A549 (cell line): Measurements from ENCODE around the gene PHF21A.

ENCODE experiments used
- CHD4 ChIP-seq: fragments of 200-600 bp; sonication (generic); IDR thresholded peaks from 2 replicates; pipeline ENCODE4 v1.6.1; 2016; ENCODE audit warnings: antibody characterized with exemption, mild to moderate bottlenecking, borderline replicate concordance
- CTCF ChIP-seq: fragments of >200 bp; sonication (Bioruptor Twin); formaldehyde crosslinking; IDR thresholded peaks from 3 replicates; pipeline ENCODE4 v1.5.1; 2016
- EP300 ChIP-seq, 2 experiments: fragments of >200 bp; sonication (Bioruptor Twin); formaldehyde crosslinking; IDR thresholded peaks; 2 replicates in 1 of 2; 3 replicates in 1 of 2; pipeline ENCODE4 v1.6.1; 2016 to 2017
- MAFK ChIP-seq: fragments of 450-650 bp; IDR thresholded peaks from 2 replicates; pipeline ENCODE4 v1.6.1; 2014; ENCODE audit not compliant: partially characterized antibody
- POLR2AphosphoS2 ChIP-seq: conservative IDR thresholded peaks from 2 replicates; pipeline ENCODE4 v1.6.1; 2012; ENCODE audit warnings: low read length, improper control_type of control experiment, inconsistent platforms
- RAD21 ChIP-seq, 2 experiments: fragments of >200 bp in 1 of 2; sonication (Bioruptor Twin) in 1 of 2; formaldehyde crosslinking in 1 of 2; IDR thresholded peaks in 1 of 2; conservative IDR thresholded peaks in 1 of 2; 2 replicates in 1 of 2; 3 replicates in 1 of 2; pipeline ENCODE4 v1.6.1; 2012 to 2018; ENCODE audit warnings: inconsistent platforms in 1 of 2
- RCOR1 ChIP-seq: fragments of 150-350 bp; IDR thresholded peaks from 2 replicates; pipeline ENCODE4 v1.6.1; 2014; ENCODE audit warnings: antibody characterized with exemption, low read length, low read depth
- REST ChIP-seq: fragments of 200-600 bp; sonication (generic); IDR thresholded peaks from 2 replicates; pipeline ENCODE4 v1.6.1; 2016; ENCODE audit warnings: antibody characterized with exemption, mild to moderate bottlenecking, moderate library complexity
- USF2 ChIP-seq: fragments of 450-650 bp; IDR thresholded peaks from 2 replicates; pipeline ENCODE4 v1.6.1; 2014; ENCODE audit warnings: antibody characterized with exemption
- ZC3H11A ChIP-seq: fragments of 450-650 bp; IDR thresholded peaks from 2 replicates; pipeline ENCODE4 v1.6.1; 2014; ENCODE audit warnings: antibody characterized with exemption, mild to moderate bottlenecking
- ZSCAN20 ChIP-seq: fragments of 250-450 bp; sonication (Bioruptor Pico); IDR thresholded peaks from 2 replicates; pipeline ENCODE4 v1.8.0; 2022; ENCODE audit warnings: mild to moderate bottlenecking, moderate library complexity

- TF ChIP-seq RCOR1, result no peak
- TF ChIP-seq EP300 (IDR thresholded peaks at IDR 0.05), result no peak
- no peak for TF ChIP-seq CTCF
- TF ChIP-seq RAD21 (conservative IDR thresholded peaks at IDR 0.05 in 1 of 2, IDR thresholded peaks at IDR 0.05 in 1 of 2), result no peak
- TF ChIP-seq POLR2AphosphoS2, result no peak
- TF ChIP-seq MAFK, result no peak
- no peak for TF ChIP-seq ZSCAN20 (CRISPR knock-in tag)
- no peak for TF ChIP-seq CHD4
- no peak for TF ChIP-seq USF2
- TF ChIP-seq ZC3H11A, result no peak
- no peak for TF ChIP-seq REST
Measured at GRCh38 chr11:45892856-45893255, 228.4 kb downstream of the PHF21A start.
